ENCODE results near the gene U2AF2. TPM values are rescaled to one million over a fixed set of nuclear protein-coding genes. Genes with fewer than 3 reads are reported as not detected.
A peak's percentile ranks its signal among the peaks of the same experiment; 100 is the strongest.

The U2AF2 gene
- total RNA-seq, 4 donors from 2014 or later, result 38.1 to 60.2 (median 50.1) TPM

DNA sequence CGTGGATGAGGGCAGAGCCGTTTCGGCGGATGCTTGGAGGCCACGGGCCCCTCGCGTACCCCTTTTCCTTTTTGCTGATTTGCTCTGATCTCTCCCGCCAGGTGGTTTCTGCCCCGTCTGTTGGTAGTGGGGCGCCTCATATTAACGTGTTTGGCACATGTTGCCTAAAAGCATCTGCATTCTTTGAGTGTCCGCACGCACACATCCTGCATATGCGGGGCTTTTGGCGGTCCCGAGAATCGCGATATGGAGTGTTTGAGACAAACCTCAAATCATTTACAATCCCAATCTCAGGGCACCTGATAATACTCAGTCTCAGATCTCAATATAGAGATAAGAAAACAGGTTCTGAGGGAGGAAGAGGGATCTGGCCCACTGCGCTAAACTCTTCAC lies 809 bp downstream of the U2AF2 start:
- Histone ChIP-seq H3K4me3 (peak overlapping the region; percentile 75 to 98 (median 90)), H3K27ac (peak overlapping the region; percentile 98 to 100 (median 99)), H3K4me1 (peaks cover 36 to 47% of the 10 kb centered on the region in 2 donors), H3K27me3 (no peaks in the 10 kb centered on the region), H3K36me3 (peaks cover 0 to 9% of the 10 kb centered on the region in 2 donors), H3K9me3 (no peaks in the 10 kb centered on the region)
- DNase-seq, result no peak
- TF ChIP-seq, protein P1, sequence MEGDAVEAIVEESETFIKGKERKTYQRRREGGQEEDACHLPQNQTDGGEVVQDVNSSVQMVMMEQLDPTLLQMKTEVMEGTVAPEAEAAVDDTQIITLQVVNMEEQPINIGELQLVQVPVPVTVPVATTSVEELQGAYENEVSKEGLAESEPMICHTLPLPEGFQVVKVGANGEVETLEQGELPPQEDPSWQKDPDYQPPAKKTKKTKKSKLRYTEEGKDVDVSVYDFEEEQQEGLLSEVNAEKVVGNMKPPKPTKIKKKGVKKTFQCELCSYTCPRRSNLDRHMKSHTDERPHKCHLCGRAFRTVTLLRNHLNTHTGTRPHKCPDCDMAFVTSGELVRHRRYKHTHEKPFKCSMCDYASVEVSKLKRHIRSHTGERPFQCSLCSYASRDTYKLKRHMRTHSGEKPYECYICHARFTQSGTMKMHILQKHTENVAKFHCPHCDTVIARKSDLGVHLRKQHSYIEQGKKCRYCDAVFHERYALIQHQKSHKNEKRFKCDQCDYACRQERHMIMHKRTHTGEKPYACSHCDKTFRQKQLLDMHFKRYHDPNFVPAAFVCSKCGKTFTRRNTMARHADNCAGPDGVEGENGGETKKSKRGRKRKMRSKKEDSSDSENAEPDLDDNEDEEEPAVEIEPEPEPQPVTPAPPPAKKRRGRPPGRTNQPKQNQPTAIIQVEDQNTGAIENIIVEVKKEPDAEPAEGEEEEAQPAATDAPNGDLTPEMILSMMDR (IDR thresholded peaks at IDR 0.05 in 4 of 5, conservative IDR thresholded peaks at IDR 0.05 in 1 of 5), result no peak
- TF ChIP-seq POLR2A (IDR thresholded peaks at IDR 0.05), result no peak
- ATAC-seq, result no peak
- in situ Hi-C loops (cut with MboI; ENCODE audit: low sequenced_read_pairs in 4 of 4), result no loop called here
- intact Hi-C loops (cut with DNase I; ENCODE audit: low total_unique reads), result loop anchor here (1.0 to 2.0 kb wide), 3 partner anchors 20 to 466 kb away; partner anchors contain the start of genes EPN1, ZNF784 and ZNF787

DNA sequence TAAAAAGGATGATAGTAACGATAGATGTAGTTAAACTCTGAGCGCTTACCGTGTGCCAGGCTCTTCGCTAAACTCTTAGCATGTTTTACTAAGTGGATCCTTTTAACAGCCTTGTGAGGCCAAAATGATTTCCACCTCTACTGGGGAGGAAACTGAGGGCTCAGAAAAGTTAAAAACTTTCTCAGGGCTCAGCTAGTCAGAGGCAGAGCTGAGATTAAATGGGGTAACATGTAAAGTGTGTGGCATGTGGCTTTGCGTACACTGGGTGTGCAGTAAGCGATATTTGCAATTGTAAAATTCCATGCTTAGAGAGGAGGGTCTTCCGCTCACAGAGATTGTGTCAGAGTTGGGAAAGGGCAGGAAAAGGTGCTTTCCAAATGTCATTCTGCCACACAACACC lies 1.7 kb downstream of the U2AF2 start:
- Histone ChIP-seq H3K9me3 (no peaks in the 10 kb centered on the region), H3K27me3 (no peaks in the 10 kb centered on the region), H3K4me3 (peak overlapping the region; percentile 75 to 98 (median 90)), H3K36me3 (peaks cover 0 to 18% of the 10 kb centered on the region in 2 donors), H3K4me1 (peaks cover 36 to 47% of the 10 kb centered on the region in 2 donors), H3K27ac (peak overlapping the region in 1 of 4 donors; percentile 98)
- no peak for ATAC-seq
- DNase-seq, result no peak
- intact Hi-C loops (cut with DNase I; ENCODE audit: low total_unique reads), result no loop called here
- TF ChIP-seq, protein P1 (IDR thresholded peaks at IDR 0.05 in 4 of 5, conservative IDR thresholded peaks at IDR 0.05 in 1 of 5), result no peak
- TF ChIP-seq POLR2A (IDR thresholded peaks at IDR 0.05), result no peak
- in situ Hi-C loops (cut with MboI; ENCODE audit: low sequenced_read_pairs in 4 of 4), result no loop called here

DNA sequence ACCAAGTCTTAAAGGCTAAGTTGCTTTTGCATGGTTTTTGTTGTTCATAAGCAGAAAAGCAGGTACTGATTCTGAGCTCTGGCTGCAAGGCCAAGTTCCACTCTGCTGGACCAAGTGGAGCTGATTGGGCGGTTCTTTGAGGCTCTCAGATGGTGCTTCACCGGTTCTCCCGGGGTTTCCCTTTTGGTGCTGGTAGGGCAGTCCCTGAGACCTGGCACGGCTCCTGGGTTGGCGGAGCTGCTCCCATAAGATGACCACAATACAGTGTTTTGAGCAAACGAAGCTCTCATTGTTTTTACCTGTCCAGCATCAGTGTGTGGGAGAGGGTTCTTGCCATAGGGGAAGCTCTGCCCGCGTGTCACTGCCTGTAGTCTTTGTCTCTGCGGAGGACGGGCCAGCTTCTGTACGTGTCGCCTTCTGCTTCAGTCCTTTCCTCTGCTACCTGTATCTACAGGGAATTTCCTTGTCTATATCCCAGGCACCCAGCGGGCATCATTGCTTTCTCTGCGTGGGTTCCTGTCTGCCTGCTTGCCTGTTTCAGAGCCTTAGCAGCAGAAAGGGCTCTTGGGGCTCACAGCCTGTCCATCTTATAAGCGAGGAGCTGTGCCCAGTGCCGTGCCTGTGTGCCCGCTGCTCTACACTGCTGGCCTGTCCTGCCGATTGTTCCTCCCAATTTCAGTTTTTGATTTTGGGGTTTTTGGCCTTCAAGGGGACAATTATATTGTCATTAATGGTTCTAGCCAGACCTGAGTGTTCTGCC lies 2.3 kb downstream of the U2AF2 start:
- intact Hi-C loops (cut with DNase I; ENCODE audit: low total_unique reads) (no loop called here), in situ Hi-C loops (cut with MboI; ENCODE audit: low sequenced_read_pairs in 4 of 4) (no loop called here)
- Histone ChIP-seq H3K36me3 (peaks cover 0 to 24% of the 10 kb centered on the region in 2 donors), H3K4me3 (peak overlapping the region; percentile 75 to 98 (median 90)), H3K4me1 (peaks cover 36 to 47% of the 10 kb centered on the region in 2 donors), H3K9me3 (no peaks in the 10 kb centered on the region), H3K27me3 (no peaks in the 10 kb centered on the region), H3K27ac (peak overlapping the region in 1 of 4 donors; percentile 34)
- ATAC-seq, result no peak
- no peak for DNase-seq
- no peak for TF ChIP-seq POLR2A (IDR thresholded peaks at IDR 0.05)
- TF ChIP-seq, protein P1 (IDR thresholded peaks at IDR 0.05 in 4 of 5, conservative IDR thresholded peaks at IDR 0.05 in 1 of 5), result no peak

DNA sequence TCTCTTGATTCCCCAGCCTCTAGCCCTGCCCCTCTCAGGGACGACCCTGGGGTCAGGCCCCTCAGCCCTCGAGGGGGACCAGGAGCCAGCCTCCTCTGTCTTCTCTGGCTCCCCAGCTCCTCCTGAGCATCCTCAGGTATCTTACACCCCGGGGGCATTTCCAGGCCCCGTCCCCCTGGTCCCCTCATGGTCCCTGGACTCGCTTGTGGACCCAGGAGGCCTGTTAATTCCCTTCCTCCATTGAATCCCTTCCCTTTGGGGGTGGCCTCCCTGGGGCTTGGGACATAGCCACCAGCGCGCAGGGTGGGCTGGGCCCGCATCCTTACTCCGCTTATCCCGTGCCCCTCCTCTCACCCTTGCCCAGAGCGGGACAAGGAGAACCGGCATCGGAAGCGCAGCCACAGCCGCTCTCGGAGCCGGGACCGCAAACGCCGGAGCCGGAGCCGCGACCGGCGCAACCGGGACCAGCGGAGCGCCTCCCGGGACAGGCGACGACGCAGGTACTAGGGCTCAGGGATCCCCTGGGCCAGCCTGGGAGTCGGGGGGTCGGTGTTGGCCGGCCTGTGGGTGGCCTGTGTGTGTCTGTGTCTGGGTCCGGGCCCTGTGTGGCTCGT lies 4.1 kb downstream of the U2AF2 start:
- Histone ChIP-seq H3K4me1 (peaks cover 36 to 41% of the 10 kb centered on the region in 2 donors), H3K27me3 (no peaks in the 10 kb centered on the region), H3K27ac (no peak overlapping the region), H3K4me3 (no peak overlapping the region), H3K36me3 (peaks cover 0 to 38% of the 10 kb centered on the region in 2 donors), H3K9me3 (no peaks in the 10 kb centered on the region)
- intact Hi-C loops (cut with DNase I; ENCODE audit: low total_unique reads) (no loop called here), in situ Hi-C loops (cut with MboI; ENCODE audit: low sequenced_read_pairs in 4 of 4) (no loop called here)
- no peak for ATAC-seq
- no peak for DNase-seq
- TF ChIP-seq, protein P1 (IDR thresholded peaks at IDR 0.05 in 4 of 5, conservative IDR thresholded peaks at IDR 0.05 in 1 of 5), result no peak
- no peak for TF ChIP-seq POLR2A (IDR thresholded peaks at IDR 0.05)

All from gastrocnemius medialis (tissue), 4 donors.